OCI-M2 (cell line): ENCODE data around the gene GABRR1.

Experiments
- DNase-seq: peaks from one replicate; lab custom pipeline; 2025; ENCODE audit not compliant: unreplicated experiment; lab: John Stamatoyannopoulos, UW

The GABRR1 gene

DNA sequence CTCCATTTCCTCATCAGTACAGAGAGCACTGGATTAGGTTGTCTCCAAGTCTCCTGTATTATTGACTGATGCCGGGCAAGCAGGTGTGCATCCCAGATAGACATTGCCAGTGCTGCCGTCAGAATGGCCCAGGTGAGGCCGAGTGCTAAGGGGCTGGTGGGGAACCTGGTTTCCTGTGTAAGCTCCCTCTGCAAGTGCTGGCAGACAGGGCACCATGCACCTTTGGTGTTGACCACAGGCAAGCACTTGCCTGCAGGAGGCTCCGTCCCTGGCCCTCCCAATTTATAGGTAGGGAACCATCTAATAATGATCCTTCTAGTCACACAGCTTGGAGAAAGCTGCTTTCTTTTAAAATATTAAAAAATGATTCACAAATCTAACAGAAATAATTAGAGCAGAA is 747 bp downstream of the GABRR1 start:
- no peak for DNase-seq

DNA sequence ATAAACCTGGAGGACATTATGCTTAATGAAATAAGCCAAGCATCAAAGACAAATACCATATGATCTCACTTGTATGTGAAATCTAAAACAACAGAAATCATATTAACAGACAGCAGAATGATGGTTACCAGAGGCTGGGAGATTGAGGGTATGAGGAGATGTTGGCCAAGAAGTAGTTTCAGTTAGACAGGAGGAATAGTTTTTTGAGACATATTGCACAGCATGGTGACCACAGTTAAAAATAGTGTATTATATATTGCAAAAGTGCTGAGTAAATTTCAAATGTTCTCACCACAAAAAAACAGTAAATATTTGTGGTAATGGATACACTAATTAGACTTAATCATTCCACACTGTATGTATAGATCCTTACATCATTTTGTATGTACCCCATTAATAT is 1.8 kb downstream of the GABRR1 start:
- DNase-seq = no peak

DNA sequence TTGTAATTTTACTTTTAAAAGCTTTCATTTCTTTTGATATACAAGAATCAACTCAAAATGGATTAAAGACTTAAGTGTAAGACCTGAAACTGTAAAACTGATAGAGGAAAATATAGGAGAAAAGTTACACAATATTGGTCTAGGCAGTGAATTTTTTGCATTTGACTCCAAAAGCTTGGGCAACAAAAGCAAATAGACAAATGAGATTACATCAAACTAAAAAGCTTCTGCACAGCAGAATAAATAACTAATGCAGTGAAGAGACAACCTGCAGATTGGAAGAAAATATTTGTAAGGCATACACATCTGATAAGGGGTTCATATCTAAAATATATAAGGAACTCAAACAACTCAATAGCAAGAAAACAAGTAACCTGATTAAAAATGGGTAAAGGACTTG is 3.0 kb downstream of the GABRR1 start:
- DNase-seq = no peak

DNA sequence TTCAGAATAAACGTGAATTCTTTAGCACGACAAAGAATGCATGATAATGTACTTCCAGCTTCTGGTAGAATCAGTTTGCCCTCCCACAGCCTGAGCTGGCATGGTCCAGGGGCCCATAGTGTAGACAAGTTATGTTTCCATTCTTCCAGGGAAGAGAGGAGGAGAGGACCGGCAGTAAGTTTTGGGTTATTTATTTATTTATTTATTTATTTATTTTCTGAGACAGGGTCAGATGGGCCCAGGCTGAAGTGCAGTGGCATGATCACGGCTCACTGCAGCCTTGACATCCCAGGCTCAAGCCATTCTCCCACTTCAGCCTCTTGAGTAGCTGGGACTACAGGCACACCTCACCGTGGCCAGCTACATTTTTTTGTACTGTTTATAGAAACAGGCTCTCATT is 4.7 kb downstream of the GABRR1 start:
- DNase-seq = no peak

DNA sequence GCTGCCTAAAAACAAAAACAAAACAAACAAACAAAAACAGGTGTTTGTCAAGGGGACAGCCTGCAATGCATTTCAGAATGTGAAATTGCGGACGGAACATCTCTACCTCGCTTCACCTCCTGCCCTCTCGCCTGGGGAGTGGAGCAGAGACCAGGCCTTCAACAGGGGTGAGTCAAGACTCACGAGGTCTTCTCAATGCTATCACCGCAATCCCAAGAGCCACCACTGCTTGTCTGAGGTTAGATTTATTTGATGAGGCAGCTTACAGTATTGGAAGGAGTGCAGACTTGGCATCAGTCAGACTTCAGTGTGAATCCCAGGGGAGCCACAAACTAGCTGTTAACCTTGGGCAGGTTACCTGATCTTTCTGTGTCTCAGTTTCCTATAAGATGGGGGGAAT is 7.7 kb downstream of the GABRR1 start:
- DNase-seq = no peak

DNA sequence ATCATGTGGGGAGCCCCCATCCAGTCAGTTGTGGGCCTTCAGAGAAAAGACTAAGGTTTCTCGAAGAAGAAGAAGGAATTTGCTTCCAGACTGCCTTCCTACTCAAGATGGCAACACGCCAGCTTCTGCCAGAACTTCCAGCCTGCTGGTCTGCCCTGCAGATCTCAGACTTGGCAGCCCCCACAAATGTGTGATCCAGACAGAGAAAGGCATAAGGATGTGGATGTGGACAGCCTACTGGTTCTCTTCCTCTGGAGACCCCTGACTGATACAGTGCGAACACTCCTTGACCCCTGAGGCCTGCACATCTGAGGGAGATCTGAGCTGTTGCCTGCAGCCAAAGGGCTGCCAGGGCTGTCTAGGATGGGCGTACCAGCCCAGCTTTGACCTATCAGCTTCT is 8.6 kb downstream of the GABRR1 start:
- no peak for DNase-seq

DNA sequence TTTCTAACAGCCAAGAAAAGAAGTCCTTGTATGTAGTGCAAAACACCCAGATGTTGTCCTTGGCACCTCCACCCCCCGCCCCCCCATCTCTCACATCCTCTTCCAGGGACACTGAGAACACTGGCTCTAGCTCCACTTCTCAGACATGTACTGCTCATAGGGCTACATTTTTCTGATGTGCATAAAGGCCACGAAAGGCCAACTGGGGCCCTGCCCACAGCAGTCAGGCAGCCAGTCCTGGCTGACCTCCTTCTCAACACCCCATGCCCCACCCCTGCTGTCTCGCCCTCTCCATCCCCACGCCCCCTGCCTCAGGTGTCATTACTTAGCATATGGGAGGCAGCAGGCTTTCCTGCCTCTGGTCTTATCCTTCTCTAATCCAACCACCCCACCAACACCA is 11.3 kb downstream of the GABRR1 start:
- no peak for DNase-seq

DNA sequence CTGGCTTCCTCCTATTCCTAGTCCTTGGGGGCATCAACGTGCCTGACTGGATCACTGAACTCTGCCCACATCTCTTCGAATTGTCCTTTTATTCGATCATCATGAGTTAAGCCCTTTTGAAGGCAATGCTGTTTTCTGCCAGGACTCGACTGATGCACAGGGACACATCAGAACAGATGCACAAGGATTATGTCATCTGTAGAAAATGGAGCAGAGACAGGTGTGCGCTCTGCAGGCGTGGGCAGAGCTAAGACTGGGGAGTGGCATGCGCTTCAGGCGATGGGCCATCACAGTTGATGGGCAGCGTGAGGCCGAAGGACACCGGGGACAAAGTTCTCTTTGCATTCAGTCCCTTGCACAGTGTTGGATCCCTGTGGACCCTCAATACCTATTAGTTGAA is 13.1 kb downstream of the GABRR1 start:
- DNase-seq = no peak

DNA sequence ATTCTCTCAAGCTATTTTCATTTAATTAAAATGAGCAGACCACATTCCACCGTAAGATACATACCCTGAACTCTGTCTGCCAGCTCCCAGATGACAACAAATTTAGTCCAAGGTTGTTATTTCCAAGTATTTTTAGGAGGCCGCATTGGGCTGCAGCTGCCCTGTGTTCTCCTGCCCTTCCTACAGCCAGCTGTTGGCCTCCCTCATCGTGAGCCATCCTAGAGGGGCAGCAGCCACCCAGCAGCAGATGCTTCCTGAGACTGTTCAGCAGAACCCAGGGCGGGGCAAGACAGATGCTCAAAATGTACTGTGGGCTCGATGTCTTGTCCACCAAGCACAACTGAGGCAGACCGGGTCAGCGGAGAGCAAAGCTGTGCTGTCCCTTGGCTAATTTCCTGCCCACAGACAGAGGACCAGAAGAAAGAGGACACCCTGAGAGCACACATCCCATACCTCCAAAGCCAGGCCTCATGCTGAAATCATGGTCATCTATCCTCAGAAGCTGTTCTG is 16.4 kb downstream of the GABRR1 start:
- no peak for DNase-seq

DNA sequence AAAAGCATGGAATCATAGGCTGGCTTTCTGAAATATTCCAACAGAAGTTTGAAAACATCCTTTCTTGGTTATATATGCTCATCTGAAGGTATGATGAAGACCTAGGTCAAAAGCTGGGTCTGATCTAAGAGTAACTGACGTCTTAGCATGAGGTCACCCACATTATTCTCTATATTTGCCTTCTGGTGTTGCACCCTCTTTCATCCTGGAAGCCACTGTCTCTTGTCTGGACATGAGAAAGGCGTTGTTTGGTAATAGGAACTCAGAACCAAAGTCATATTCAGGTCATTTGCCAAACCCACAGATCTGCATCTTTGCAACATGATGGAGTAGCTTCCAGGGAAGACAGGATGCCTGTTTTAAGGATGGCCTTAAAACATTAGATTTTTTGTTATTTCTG is 17.6 kb downstream of the GABRR1 start:
- no peak for DNase-seq

DNA sequence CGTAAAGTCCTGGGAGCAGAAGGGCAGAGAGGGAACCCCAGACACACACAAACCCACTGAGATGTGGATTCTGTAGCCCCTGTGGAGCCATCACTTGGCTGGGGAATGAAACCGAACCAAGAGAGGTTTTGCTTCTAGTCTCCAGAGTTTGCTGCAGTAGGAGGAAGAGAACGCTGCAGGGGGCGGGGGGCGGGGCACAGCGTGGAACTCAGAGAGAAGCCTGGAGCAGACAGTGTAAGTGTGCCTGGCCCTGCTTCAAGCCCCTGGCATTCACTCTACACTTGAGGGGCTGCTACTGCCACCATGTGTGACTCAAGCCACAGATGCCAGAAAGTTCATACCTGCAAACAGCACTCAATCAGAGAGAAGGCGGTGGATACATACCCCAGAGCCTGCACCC is 18.9 kb downstream of the GABRR1 start:
- no peak for DNase-seq

DNA sequence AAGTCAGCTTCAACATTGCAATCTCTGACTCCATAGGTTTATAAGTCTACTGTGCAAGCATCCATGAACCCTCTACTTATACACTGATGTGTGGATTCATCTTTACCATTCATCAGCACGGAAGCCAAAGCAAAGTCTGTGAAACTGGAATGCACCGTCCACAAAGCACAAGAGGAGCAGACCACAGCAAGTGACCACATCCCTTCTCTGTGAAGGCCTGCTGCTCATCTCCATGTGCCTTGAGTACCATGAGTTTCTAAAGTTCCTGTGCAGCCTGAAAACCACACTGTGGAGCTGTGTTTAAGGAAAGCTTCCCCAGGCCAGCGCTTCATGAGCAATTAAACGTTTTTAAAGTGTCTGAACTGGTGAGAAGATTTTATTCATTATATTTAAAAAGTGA is 20.0 kb downstream of the GABRR1 start:
- no peak for DNase-seq

DNA sequence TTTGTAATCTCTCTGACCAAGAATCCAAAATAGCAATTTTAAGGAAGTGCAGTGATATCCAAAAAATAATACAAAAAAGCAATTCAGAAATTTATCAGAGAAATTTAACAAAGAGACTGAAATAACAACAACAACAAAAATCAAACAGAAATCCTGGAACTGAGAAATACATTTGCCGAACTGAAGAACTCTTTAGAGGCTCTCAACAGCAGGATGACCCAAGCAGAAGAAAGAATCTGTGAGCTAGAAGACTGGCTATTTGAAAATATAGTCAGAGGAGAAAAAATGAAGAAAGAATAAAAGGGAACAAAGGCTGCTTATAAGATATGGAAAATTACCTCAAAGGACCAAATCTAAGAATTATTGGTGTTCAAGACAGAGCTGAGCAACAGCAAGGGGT is 22.6 kb downstream of the GABRR1 start:
- no peak for DNase-seq

DNA sequence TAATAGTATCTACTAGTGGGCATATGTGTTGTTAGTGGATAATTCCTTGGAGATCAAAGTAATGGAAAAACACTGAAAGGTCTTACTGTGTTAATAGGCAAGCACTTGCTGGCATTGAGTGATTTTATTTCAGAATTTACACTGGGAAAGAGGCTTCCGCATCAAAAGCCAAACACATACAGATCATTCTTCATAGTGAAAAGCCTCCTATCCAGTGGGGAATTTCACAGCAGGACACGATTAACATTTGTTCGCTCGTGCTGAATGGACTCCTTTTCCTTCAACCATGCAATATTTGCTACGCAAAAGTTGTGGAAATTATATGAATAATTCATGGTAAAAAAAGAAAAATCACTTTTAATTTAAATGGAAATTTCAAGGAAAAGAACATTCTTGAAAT is 26.4 kb downstream of the GABRR1 start:
- no peak for DNase-seq

DNA sequence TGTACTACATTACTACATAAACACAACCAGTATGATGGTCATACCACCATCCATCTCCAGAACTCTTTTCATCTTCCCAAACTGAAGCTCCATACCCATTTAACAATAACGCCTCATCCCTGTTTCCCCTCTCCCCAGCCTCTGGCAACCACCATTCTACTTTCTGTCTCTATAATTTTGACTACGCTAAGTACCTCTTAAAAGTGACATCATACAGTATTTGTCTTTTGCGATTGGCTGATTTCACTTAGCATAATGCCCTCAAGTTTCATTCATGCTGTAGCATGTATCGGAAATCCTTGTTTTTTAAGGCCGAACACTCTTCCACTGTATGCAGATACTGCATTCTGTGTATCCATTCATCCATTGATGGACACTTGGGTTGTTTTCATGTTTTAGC is 29.7 kb downstream of the GABRR1 start:
- no peak for DNase-seq

DNA sequence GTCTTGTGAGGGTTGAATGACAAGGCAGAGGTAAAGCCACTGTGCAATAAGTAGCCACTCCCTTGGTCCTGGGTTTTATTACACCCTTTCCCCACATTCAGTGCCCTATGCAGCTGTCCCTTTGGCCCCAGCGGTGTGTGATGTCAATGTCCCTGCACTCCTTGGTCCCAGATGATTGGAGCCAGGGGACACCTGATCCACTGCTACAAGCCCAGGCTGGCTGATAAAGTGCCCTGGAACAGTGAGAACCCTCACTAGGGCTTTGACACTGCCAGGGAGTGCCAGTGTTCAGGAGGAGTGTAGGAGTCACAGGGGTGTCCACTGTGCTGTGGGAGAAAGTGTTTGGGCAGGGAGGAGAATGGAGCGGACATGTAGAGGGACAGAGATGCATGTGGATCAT is 30.4 kb downstream of the GABRR1 start:
- no peak for DNase-seq

DNA sequence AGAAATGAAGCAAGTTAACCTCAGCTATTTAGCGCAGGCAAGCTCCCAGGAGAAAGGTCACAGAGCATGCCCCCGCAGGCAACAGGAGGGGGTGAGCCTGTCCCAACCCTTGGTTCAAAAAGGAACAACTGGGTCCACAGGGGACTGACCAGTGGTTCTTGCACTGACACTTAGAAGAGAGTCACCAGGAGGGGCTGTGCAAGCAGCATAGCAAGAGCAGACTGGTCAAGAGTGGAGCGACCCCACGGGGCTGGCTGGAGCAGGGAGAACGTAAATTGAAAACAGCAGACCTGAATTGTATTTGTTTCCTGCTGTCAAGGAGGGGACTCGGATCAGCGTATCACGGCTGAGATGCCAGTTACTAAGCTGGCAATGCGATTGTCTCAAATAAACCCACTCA is 32.8 kb downstream of the GABRR1 start:
- no peak for DNase-seq

DNA sequence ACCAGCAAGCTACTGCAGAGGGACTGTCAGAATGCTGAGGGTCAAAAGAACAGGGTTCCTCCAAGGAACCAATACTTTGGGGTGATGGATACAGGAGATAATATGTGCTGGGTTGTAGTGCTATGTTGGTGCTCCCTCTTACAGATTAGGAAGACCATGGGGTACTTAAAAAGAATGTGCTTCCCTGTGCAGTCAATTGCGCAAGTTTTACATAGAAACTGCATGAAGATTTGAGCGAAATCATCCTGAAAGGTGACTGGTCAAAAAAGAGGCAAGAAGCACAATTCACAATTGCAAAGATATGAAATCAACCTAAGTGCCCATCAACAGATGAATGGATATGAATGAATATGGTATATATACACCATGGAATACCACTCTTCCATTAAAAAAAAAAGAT is 33.9 kb downstream of the GABRR1 start:
- no peak for DNase-seq

DNA sequence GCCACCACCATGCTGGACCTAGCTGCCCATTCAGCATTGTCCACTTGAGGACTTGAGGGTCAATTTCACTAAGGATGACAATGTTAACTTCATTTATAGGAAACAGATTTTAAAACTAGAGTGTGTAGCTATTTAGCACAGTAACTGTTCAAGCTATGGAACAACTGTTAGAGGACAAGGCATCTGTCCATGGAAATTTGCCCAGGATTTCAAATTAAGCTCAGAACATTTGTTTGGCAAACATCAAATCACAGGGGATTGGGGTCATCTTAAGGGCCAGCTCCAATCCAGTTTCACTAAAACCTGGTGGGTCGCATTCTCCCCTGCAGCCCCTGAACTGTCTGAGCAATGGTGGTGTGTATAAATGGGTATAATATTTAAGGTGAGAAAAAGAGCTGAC is 36.2 kb downstream of the GABRR1 start:
- DNase-seq = no peak

DNA sequence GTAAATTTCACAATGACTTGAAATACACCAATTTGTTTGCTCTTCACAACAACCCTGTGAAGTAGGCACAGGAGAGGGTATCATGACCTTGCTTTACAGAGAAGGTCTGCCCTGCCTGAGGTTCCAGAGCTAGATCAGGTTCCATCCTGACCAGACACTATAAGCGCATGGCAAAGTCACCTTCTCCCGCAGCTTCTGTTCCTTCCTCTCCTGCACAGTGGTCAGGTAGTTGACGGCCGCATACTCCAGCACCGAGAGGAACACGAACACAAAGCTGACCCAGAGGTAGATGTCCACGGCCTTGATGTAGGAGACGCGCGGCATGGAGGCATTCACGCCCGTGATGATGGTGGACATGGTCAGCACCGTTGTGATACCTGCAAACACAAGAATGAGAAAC is 37.0 kb downstream of the GABRR1 start:
- DNase-seq = no peak

DNA sequence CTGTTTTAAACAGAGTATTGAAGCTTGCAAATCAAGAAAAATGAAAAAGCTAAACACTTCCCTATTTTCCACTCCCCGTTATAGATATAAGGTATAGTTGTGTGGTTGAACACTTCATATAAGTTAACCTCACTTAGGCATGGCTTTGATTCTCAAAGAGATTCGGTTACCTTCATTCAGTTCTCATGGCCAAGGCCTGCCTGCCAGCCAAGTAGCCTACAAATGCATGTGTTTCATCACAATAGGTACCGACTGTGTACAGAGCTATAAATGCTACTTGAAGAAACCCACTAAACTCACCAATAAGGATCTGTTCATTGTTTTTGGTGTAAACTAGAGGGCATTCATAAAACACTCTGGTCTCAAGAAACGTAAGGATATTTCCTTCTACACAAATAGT is 43.5 kb downstream of the GABRR1 start:
- no peak for DNase-seq

DNA sequence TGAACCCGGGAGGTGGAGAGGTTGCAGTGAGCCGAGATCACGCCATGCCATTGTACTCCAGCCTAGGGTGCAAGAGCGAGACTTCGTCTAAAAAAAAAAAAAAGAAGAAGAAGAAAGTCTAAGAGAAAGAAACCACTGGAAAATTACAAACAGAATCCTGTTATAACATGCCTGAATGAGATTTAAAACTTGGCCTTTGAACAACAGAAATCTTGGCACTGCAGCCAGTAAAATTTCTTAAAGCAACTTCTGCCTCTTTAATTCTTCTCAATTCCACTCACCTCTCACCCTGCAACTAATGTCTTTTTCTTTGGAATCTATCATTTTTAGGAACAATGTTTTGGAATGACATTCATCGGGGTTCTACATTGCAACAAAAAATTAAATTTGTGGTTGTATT is 45.0 kb downstream of the GABRR1 start:
- DNase-seq = no peak

DNA sequence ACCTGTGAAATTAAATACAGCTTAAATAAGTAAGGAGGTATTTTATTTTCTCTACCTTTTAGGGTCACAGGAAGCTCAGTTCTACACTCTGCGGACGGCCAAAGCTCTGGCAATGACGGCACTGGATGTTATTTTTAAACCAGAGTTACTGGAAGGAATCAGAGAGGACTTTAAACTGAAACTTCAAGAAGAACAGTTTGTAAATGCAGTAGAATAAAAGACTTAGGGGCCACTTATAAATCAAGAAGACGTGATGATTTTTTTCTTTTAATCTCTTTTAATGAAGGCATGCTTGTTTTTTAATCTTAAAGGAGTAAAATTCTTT is 55.1 kb downstream of the GABRR1 start:
- DNase-seq = no peak

DNA sequence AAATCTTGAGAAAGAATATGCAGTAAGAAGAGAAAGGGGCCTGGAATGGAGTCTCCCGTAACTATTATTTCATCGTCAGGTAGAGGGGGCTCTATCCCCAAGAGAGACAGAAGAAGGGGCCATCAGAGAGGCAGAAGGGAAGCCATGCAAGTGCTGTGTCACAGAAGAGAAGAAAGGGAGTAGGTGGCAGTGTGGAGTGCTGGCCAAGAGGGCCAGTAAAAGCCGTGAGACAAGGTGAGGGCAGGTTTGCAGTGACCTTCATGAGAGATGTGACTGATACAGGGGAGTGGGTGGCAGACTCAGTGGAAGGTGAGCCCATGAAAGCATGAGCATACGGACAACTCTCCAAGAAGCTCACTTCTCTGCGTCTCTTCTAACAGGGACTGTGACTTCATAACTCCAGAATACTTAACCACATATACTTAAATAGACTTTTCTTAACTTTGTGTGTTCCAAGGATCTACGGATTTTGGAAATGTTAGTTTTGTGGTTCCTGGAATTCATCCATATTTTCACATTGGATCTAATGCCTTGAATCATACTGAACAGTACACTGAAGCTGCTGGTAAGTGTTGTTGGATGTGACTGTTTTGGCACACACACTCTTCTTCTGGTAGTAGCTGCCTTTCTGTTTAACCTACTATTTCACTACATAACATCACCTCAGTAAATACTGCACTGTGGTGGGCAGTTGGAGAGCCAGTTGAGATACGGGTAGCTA is 55.7 kb downstream of the GABRR1 start:
- DNase-seq = no peak
